ENCODE measurements around the gene PIGV.
A peak's percentile ranks its signal among the peaks of the same experiment; 100 is the strongest.

Gene PIGV

GRCh38 chr1:26783646-26784022 lies 4.1 kb upstream of the PIGV start:
- H3K9me2 ChIP-seq (replicated peaks; ENCODE audit: low read depth, low read length), result no peaks in the 10 kb centered on the region
- peak overlapping the region; percentile 15 for H3K9ac ChIP-seq (ENCODE audit: low read depth, low read length, poor library complexity, severe bottlenecking)
- H3K4me1 ChIP-seq (ENCODE audit: insufficient read depth, low read length, poor library complexity, severe bottlenecking), result peaks cover 47% of the 10 kb centered on the region
- H2AFZ ChIP-seq (ENCODE audit: low read length), result no peak overlapping the region
- TF ChIP-seq EZH2phosphoT487 (IDR thresholded peaks at IDR 0.05; ENCODE audit: borderline replicate concordance) (no peak), CTCF (conservative IDR thresholded peaks at IDR 0.05; ENCODE audit: low read length) (no peak)
- peaks cover 43% of the 10 kb centered on the region; the same call in 1 of the 2 replicates for H3K36me3 ChIP-seq (ENCODE audit: insufficient read depth, low read length)
- H3K4me3 ChIP-seq (ENCODE audit: low read length, poor library complexity, severe bottlenecking), result no peak overlapping the region
- peaks cover 10% of the 10 kb centered on the region for H3K79me2 ChIP-seq (ENCODE audit: insufficient read depth, low read length)
- H3K27me3 ChIP-seq (ENCODE audit: insufficient read depth, low read length, poor library complexity, severe bottlenecking), result no peaks in the 10 kb centered on the region
- H3K9me3 ChIP-seq (ENCODE audit: insufficient read depth, low read depth, low read length), result no peaks in the 10 kb centered on the region
- H3K4me2 ChIP-seq (ENCODE audit: low read depth, low read length, poor library complexity, severe bottlenecking), result peak overlapping the region; percentile 33
- H4K20me1 ChIP-seq (ENCODE audit: insufficient read depth, low read length, poor library complexity, severe bottlenecking), result peaks cover 7% of the 10 kb centered on the region
- peaks cover 14% of the 10 kb centered on the region for H3F3A ChIP-seq (ENCODE audit: low read depth)

DNA sequence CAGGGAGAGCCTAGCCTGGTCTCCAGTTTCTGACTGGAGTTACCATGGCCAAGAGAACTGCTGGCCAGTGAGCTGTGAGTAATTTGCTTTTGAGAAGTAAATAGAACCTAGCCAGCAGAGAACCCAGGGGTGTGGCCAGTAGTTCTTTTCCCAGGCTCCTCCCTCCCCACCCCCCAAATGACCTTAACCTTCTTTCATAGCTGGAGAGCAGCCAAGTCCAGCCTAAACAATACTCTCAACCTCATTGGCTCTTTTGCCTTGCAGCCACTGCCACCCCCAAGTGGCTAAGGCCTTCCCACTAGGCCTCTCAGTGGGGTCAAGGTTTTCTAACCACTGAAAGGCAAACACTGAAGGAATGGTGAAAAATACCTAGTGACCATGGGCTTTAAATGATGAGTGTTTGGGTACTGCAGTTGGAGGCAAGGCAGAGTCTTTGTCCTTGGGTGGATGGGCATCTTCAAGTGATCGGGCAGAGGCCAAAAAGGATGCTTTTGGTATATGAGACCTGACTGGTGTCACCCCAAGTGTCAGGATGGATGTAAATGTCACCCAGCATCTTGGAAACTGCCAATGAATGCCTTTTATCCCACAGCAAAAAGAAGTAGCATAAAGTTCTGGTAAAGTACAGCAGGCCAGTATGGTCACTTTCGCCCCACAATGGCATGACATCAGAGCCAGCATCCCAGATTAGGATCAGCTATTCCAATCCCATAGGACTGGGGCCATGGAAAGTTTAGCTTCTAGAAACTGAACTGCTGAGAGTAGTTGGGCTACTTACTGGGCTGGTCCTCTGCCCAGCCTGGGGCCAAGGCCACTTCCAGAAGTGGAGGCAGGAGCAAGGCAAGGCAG lies 3.5 kb upstream of the PIGV start:
- H3F3A ChIP-seq (ENCODE audit: low read depth), result peaks cover 14% of the 10 kb centered on the region
- H4K20me1 ChIP-seq (ENCODE audit: insufficient read depth, low read length, poor library complexity, severe bottlenecking), result peaks cover 7% of the 10 kb centered on the region
- TF ChIP-seq CTCF (conservative IDR thresholded peaks at IDR 0.05; ENCODE audit: low read length) (no peak), EZH2phosphoT487 (IDR thresholded peaks at IDR 0.05; ENCODE audit: borderline replicate concordance) (no peak)
- no peaks in the 10 kb centered on the region for H3K9me2 ChIP-seq (replicated peaks; ENCODE audit: low read depth, low read length)
- H3K4me1 ChIP-seq (ENCODE audit: insufficient read depth, low read length, poor library complexity, severe bottlenecking), result peaks cover 52% of the 10 kb centered on the region
- no peak overlapping the region for H2AFZ ChIP-seq (ENCODE audit: low read length)
- peak overlapping the region; percentile 22 for H3K9ac ChIP-seq (ENCODE audit: low read depth, low read length, poor library complexity, severe bottlenecking)
- H3K36me3 ChIP-seq (ENCODE audit: insufficient read depth, low read length), result peaks cover 37% of the 10 kb centered on the region; the same call in 1 of the 2 replicates
- no peak overlapping the region for H3K4me3 ChIP-seq (ENCODE audit: low read length, poor library complexity, severe bottlenecking)
- peaks cover 15% of the 10 kb centered on the region for H3K79me2 ChIP-seq (ENCODE audit: insufficient read depth, low read length)
- peak overlapping the region; percentile 99 for H3K4me2 ChIP-seq (ENCODE audit: low read depth, low read length, poor library complexity, severe bottlenecking)
- H3K9me3 ChIP-seq (ENCODE audit: insufficient read depth, low read depth, low read length), result no peaks in the 10 kb centered on the region
- no peaks in the 10 kb centered on the region for H3K27me3 ChIP-seq (ENCODE audit: insufficient read depth, low read length, poor library complexity, severe bottlenecking)

GRCh38 chr1:26784886-26785285 lies 2.9 kb upstream of the PIGV start:
- no peaks in the 10 kb centered on the region for H3K9me2 ChIP-seq (replicated peaks; ENCODE audit: low read depth, low read length)
- H3K27me3 ChIP-seq (ENCODE audit: insufficient read depth, low read length, poor library complexity, severe bottlenecking), result no peaks in the 10 kb centered on the region
- no peak for TF ChIP-seq EZH2phosphoT487 (IDR thresholded peaks at IDR 0.05; ENCODE audit: borderline replicate concordance)
- TF ChIP-seq CTCF (conservative IDR thresholded peaks at IDR 0.05; ENCODE audit: low read length), result no peak
- H3K4me1 ChIP-seq (ENCODE audit: insufficient read depth, low read length, poor library complexity, severe bottlenecking), result peaks cover 58% of the 10 kb centered on the region
- peaks cover 11% of the 10 kb centered on the region for H4K20me1 ChIP-seq (ENCODE audit: insufficient read depth, low read length, poor library complexity, severe bottlenecking)
- peaks cover 14% of the 10 kb centered on the region for H3F3A ChIP-seq (ENCODE audit: low read depth)
- H3K9me3 ChIP-seq (ENCODE audit: insufficient read depth, low read depth, low read length), result no peaks in the 10 kb centered on the region
- H2AFZ ChIP-seq (ENCODE audit: low read length), result no peak overlapping the region
- H3K4me2 ChIP-seq (ENCODE audit: low read depth, low read length, poor library complexity, severe bottlenecking), result peak overlapping the region; percentile 99
- peaks cover 31% of the 10 kb centered on the region; the same call in 1 of the 2 replicates for H3K36me3 ChIP-seq (ENCODE audit: insufficient read depth, low read length)
- no peak overlapping the region for H3K4me3 ChIP-seq (ENCODE audit: low read length, poor library complexity, severe bottlenecking)
- peaks cover 21% of the 10 kb centered on the region for H3K79me2 ChIP-seq (ENCODE audit: insufficient read depth, low read length)
- peak overlapping the region; percentile 99 for H3K9ac ChIP-seq (ENCODE audit: low read depth, low read length, poor library complexity, severe bottlenecking)

Data from Loucy (cell line).